Stimulated activated CD8-positive, alpha-beta memory T cell treated with anti-CD3 and anti-CD28 coated beads, Interleukin-12 subunit alpha, Interleukin-12 subunit beta, amount 100 ng/mL, for 4 hours (primary cell): Measurements from ENCODE around the gene CLSTN1.
"Not testable (repeated sequence)": the region's sequence is repeated elsewhere in the genome, so short reads cannot be mapped to it uniquely, and the experiment has no call there.

ENCODE experiments used
- DNase-seq: peaks from one replicate; pipeline ENCODE4 v3.0.0-alpha.2; 2020; ENCODE audit warnings: low read depth

CLSTN1 gene

GRCh38 chr1:9797049-9797448, 26.7 kb downstream of the CLSTN1 start:
- DNase-seq, result no peak

- no peak for DNase-seq
These were observed 29.7 kb downstream of the CLSTN1 start for GRCh38 chr1:9794081-9794480.

GRCh38 chr1:9793291-9793690, 30.5 kb downstream of the CLSTN1 start:
- no peak for DNase-seq

- DNase-seq, result no peak
These were observed 31.4 kb downstream of the CLSTN1 start for GRCh38 chr1:9792156-9793042.

- not testable (repeated sequence) for DNase-seq
These were observed 34.1 kb downstream of the CLSTN1 start for GRCh38 chr1:9789700-9790099.

- no peak for DNase-seq
These were observed 36.1 kb downstream of the CLSTN1 start for GRCh38 chr1:9787702-9788101.

- DNase-seq, result no peak
These were observed 38.4 kb downstream of the CLSTN1 start for GRCh38 chr1:9785406-9785805.

GRCh38 chr1:9784508-9785133, 39.1 kb downstream of the CLSTN1 start:
- peak; percentile 19 for DNase-seq

GRCh38 chr1:9782897-9783296, 40.9 kb downstream of the CLSTN1 start:
- DNase-seq, result no peak

GRCh38 chr1:9782116-9782751, 41.5 kb downstream of the CLSTN1 start:
- no peak for DNase-seq

GRCh38 chr1:9780554-9781110, 43.1 kb downstream of the CLSTN1 start:
- no peak for DNase-seq

GRCh38 chr1:9778905-9779304, 44.9 kb downstream of the CLSTN1 start:
- DNase-seq, result no peak

GRCh38 chr1:9776685-9777084, 47.1 kb downstream of the CLSTN1 start:
- DNase-seq, result no peak

- DNase-seq, result no peak
These were observed 48.8 kb downstream of the CLSTN1 start for GRCh38 chr1:9774712-9775679.

- no peak for DNase-seq
These were observed 53.5 kb downstream of the CLSTN1 start for GRCh38 chr1:9770298-9770697.

GRCh38 chr1:9768983-9769382, 54.8 kb downstream of the CLSTN1 start:
- DNase-seq, result no peak

GRCh38 chr1:9767964-9768668, 55.6 kb downstream of the CLSTN1 start:
- no peak for DNase-seq

- DNase-seq, result no peak
These were observed 56.9 kb downstream of the CLSTN1 start for GRCh38 chr1:9766759-9767442.

- DNase-seq, result no peak
These were observed 59.2 kb downstream of the CLSTN1 start for GRCh38 chr1:9764550-9764949.

- DNase-seq, result no peak
These were observed 59.9 kb downstream of the CLSTN1 start for GRCh38 chr1:9763914-9764313.
